Measurements from ENCODE around the gene DPP10.

DPP10 gene

GRCh38 chr2:114609203-114609602 is 166.8 kb downstream of the DPP10 start:
- no peak for DNase-seq (ENCODE audit: low read depth in 3 of 3)

GRCh38 chr2:114609801-114610200 is 167.4 kb downstream of the DPP10 start:
- no peak for DNase-seq (ENCODE audit: low read depth in 3 of 3)

GRCh38 chr2:114610677-114611076 is 168.2 kb downstream of the DPP10 start:
- no peak for DNase-seq (ENCODE audit: low read depth in 3 of 3)

- no peak for DNase-seq (ENCODE audit: low read depth in 3 of 3)
Measured at GRCh38 chr2:114614592-114614991, 172.2 kb downstream of the DPP10 start.

- DNase-seq (ENCODE audit: low read depth in 3 of 3), result no peak
Measured at GRCh38 chr2:114628481-114628880, 186.0 kb downstream of the DPP10 start.

GRCh38 chr2:114631146-114631545 is 188.7 kb downstream of the DPP10 start:
- no peak for DNase-seq (ENCODE audit: low read depth in 3 of 3)

GRCh38 chr2:114642166-114642770 is 199.8 kb downstream of the DPP10 start:
- no peak for DNase-seq (ENCODE audit: low read depth in 3 of 3)

- no peak for DNase-seq (ENCODE audit: low read depth in 3 of 3)
Measured at GRCh38 chr2:114642988-114643553, 200.6 kb downstream of the DPP10 start.

- no peak for DNase-seq (ENCODE audit: low read depth in 3 of 3)
Measured at GRCh38 chr2:114651933-114652332, 209.5 kb downstream of the DPP10 start.

- no peak for DNase-seq (ENCODE audit: low read depth in 3 of 3)
Measured at GRCh38 chr2:114659880-114660279, 217.4 kb downstream of the DPP10 start.

GRCh38 chr2:114661971-114662939 is 219.8 kb downstream of the DPP10 start:
- DNase-seq (ENCODE audit: low read depth in 3 of 3), result peak in 1 of 3 experiments; percentile 2

- no peak for DNase-seq (ENCODE audit: low read depth in 3 of 3)
Measured at GRCh38 chr2:114668415-114668814, 226.0 kb downstream of the DPP10 start.

GRCh38 chr2:114683251-114683650 is 240.8 kb downstream of the DPP10 start:
- DNase-seq (ENCODE audit: low read depth in 3 of 3), result no peak

- no peak for DNase-seq (ENCODE audit: low read depth in 3 of 3)
Measured at GRCh38 chr2:114684403-114684802, 242.0 kb downstream of the DPP10 start.

GRCh38 chr2:114685102-114685501 is 242.7 kb downstream of the DPP10 start:
- no peak for DNase-seq (ENCODE audit: low read depth in 3 of 3)

- DNase-seq (ENCODE audit: low read depth in 3 of 3), result no peak
Measured at GRCh38 chr2:114688241-114688640, 245.8 kb downstream of the DPP10 start.

GRCh38 chr2:114698520-114698919 is 256.1 kb downstream of the DPP10 start:
- no peak for DNase-seq (ENCODE audit: low read depth in 3 of 3)

GRCh38 chr2:114699423-114699944 is 257.0 kb downstream of the DPP10 start:
- no peak for DNase-seq (ENCODE audit: low read depth in 3 of 3)

GRCh38 chr2:114700440-114700839 is 258.0 kb downstream of the DPP10 start:
- DNase-seq (ENCODE audit: low read depth in 3 of 3), result no peak

- DNase-seq (ENCODE audit: low read depth in 3 of 3), result no peak
Measured at GRCh38 chr2:114709936-114710850, 267.8 kb downstream of the DPP10 start.

GRCh38 chr2:114714313-114714712 is 271.9 kb downstream of the DPP10 start:
- no peak for DNase-seq (ENCODE audit: low read depth in 3 of 3)
